DMS53 treated with DMSO at 0.1 percent for 48 hours (cell line): ENCODE results near the gene CD34.

ENCODE experiments used
- DNase-seq: peaks from one replicate; lab custom pipeline; 2025; ENCODE audit not compliant: unreplicated experiment; lab: John Stamatoyannopoulos, UW

The CD34 gene

DNA sequence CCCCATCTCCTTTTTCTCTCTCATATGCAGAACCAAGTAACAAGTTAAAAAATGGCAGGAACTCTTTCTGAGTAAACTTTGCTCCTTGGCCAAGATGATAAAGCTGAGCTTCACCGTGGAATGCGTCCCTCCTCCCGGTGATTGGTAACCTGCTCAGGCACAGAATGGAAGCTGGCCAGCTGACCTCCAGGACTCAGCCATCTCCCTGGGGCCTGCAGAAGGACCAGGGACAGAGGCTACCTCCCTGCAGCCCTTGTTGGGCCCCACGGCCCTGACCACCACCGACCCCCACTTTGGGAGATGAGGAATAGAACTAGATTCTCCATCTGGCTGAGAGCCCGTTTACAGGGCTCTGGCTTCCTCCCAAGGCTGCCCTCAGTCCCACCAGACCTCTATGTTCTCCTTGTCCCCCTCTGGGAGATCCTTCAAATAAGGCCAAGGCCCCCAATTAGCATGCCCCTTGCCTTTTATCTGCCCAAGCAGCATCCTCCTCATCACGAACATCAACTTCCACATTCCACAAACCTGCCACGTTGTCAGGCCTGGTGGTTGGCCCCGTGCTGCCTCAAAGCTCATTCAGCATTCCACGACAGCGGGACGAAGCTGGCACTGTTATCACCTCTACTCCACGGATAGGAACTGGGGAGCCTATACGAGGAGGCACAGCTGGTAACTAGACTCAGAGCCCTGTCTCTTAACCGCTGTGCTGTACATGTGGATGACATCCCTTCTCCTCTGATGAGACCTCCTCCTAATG is 74.2 kb downstream of the CD34 start:
- no peak for DNase-seq

DNA sequence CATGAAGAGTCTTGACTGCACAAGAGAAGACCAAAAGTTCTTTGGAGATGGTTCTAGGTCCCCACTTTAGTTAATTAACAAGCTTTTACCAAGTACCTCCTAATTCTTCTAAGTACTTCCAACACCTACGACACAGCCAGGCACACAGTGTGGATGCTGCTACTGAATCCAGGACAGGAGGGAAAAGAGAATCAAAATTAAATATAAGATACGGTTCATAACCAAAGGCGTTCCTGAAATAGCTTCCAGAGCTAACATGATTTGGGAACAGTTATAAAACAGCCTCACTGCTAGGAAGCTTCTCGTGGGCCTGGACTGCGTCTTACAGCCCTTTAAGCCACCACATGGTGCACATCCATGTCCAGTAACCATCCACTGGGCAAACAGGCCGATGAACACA is 75.0 kb downstream of the CD34 start:
- DNase-seq, result no peak

DNA sequence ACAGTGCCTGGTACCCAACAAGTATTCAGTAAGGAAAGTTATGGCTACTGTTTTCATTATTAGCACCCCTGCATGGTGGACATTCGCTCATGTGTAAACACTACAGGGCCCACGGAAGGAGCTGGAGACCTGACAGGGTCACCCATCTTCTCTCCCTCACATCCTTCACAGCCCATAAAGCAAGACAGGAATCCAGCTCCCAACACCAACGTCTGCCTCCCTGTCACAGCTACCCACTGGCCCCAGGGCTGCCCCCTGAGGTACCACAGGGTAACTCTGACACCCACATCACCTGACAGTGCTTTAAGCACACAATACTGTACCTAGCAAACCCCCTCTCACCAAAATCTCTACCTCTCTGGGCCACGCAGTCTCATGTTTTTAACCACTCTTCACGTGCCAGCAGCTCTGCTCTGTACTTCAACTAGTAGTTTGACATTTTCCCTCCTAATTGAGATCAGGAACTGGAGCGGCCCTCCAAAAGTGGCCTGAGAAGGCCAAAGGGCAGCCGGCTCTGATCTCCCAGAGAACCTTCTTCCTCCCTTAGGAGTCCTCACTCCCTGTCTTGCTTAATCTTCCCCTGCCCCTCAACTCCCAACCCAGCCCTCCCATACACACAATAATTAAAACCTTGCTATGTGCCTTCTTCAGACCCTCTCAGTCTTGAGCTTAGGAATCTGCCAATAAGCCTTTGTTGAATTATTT is 76.8 kb downstream of the CD34 start:
- no peak for DNase-seq

DNA sequence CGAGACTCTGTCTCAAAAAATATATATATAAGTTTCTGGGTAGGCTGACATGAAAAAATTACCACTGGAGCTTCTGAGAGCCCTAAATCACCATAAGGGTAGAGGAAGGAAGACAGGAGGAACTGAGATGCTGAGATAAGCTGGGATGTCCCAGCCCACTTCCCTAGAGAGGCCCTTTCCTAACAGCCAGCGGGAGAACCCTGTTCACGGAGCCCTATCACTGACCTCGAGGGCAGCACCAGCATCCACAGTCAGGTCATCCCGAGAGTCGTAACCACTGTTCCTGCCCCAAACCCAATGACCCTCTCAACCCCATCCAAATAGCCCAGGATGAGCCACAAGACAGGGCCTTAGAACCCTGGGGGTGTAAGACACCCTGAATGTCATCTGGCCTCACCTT is 77.5 kb downstream of the CD34 start:
- no peak for DNase-seq

DNA sequence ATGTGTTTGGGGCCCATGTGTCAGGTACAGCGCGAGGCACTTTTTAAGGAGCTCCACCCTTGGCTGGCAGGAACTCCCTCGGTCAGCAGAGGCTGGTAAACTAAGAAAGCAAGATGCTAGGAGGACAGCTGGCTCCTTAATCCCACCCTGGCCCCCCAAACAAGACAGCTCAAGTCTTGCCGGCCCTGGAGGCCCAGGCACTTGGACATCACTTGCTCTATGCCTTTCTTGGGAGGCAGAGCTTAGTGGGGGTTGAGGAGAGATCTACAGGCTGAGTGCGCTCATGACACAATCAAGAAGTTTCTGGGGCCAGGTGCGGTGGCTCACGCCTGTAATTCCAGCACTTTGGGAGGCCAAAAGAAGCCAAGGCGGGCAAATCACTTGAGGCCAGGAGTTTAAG is 78.1 kb downstream of the CD34 start:
- DNase-seq, result no peak

DNA sequence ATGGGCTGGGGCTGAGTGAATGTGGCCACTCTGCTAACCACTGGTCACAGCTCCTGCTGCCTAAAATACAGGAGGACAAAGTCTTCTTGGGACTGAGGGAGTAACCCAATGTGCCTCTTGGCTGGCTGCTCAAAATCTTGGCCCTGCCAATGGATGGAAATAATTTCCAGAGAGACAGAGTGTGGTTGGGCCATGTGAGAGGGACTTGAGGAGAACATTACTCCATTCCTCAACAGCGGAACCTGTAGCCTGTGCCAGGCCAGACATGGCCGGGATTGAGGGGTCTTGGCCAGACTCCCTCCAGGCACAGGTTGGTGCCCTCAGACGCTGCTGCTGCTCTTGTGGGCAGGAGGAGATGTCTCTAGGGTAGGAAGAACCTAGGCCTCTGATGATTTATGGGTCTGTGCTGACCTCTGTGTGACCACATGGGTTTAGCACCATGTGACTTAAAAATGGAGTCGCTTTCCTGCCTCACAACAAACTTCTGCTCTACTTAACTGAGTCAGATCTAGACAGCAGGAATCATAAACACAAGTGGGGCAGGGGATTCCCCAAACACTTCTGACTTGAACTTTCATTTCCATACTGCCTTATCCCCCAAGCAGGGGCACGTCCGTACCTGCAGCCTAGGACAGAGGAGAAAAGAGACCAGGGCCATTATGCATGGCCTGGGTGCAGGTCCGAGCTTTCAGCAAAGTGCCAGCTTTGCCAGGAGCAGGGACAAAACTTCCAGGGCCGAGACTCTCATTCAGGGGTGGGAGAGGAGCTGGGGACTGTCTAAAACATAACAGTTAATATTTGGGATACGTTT is 79.2 kb downstream of the CD34 start:
- DNase-seq, result no peak
